Ovary (tissue), 9 donors: ENCODE results near the gene ARHGAP29. TPM values are rescaled to one million over a fixed set of nuclear protein-coding genes. Genes with fewer than 3 reads are reported as not detected.

Source experiments
- DNase-seq, 5 donors: peaks; one replicate each; pipeline ENCODE4 v3.0.0-alpha.2; 2019 to 2020
- H3K27ac ChIP-seq, 2 donors: fragments of 200-600 bp; one replicate each; pipeline versions ENCODE4 v1.5.1 to v1.8.0; 2019 to 2022
- H3K27me3 ChIP-seq: fragments of 200-600 bp; one replicate; pipeline ENCODE4 v1.8.0; 2022
- H3K36me3 ChIP-seq: fragments of 200-600 bp; sonication (generic); one replicate; pipeline ENCODE4 v1.5.1; 2019
- H3K4me1 ChIP-seq: one replicate; pipeline ENCODE4 v1.8.1; 2013; ENCODE audit warnings: mild to moderate bottlenecking, moderate library complexity; ENCODE audit not compliant: insufficient read depth
- H3K4me3 ChIP-seq: fragments of 200-600 bp; sonication (generic); one replicate; pipeline ENCODE4 v1.5.1; 2017
- H3K9me3 ChIP-seq, 2 donors: fragments of 200-600 bp in 1 of 2; sonication (generic) in 1 of 2; one replicate each; pipeline versions ENCODE4 v1.5.1 to v1.8.1; 2013 to 2019; ENCODE audit warnings: mild to moderate bottlenecking in 1 of 2, moderate library complexity in 1 of 2
- CTCF ChIP-seq, 3 donors: fragments of 450-650 bp in 2 of 3; fragments of 200-600 bp in 1 of 3; IDR thresholded peaks; one replicate each; pipeline versions ENCODE4 v1.5.1 to v1.8.0; 2016 to 2022; ENCODE audit warnings: antibody characterized with exemption in 3 of 3, mild to moderate bottlenecking in 1 of 3
- EP300 ChIP-seq: sonication (generic); formaldehyde crosslinking; IDR thresholded peaks from one replicate; pipeline ENCODE4 v1.6.1; 2017; ENCODE audit warnings: antibody characterized with exemption
- POLR2A ChIP-seq: fragments of 450-650 bp; IDR thresholded peaks from one replicate; pipeline ENCODE4 v1.6.1; 2017; ENCODE audit warnings: antibody characterized with exemption, mild to moderate bottlenecking, moderate library complexity
- WGBS, 3 donors: extraction: QIAGEN DNeasy Blood & Tissue Kit in 1 of 3; methylation state at CpG; one replicate each; pipeline versions ENCODE4 v1.1.5 to v1.1.7; 2013 to 2017; 5-methylcytosine and 5-hydroxymethylcytosine counted together
- intact Hi-C, 4 donors: fragments of 100-400 bp; cut with DNase I; formaldehyde crosslinking; loops; one replicate each; pipeline versions ENCODE4 v1.11.0 to v1.15.1; 2022 to 2023
- polyA plus RNA-seq, 2 donors: library from polyadenylated mRNA; stranded (reverse); fragments of 200-250 nt in 1 of 2; fragments of 350-450 nt in 1 of 2; fragmentation: Illumina TruSeq in 1 of 2; extraction: RNeasy Lipid Tissue Mini Kit (QIAGEN cat#74804) in 1 of 2; gene quantifications; one replicate each; pipeline ENCODE4 v1.2.3, GENCODE V29; 2013 to 2014
- total RNA-seq, 7 donors: library from RNA; depleted of rRNA in 2 of 7; stranded (reverse); fragments of >200 nt in 2 of 7; fragmentation: NEBNext Ultra II Directional in 3 of 7; extraction: Animal tissue kit (Norgen Biotek cat#: 25700) in 3 of 7; gene quantifications; one replicate each; pipeline versions ENCODE4 v1.1.0 to v1.2.4, GENCODE V29; 2016 to 2023
- donor health status: DM: no; HTN: no; CAD: no; lungs with moderate emphysema.
- donor health status: DM: no; HTN: no; CAD: no.
- donor health status: Bipolar disorder and iron deficiency.
- donor health status: DM: yes; HTN: yes; CAD: no.
- donor health status: DM: no; HTN: no; CAD: no.
- donor health status: DM: yes; HTN: yes; CAD: no.

The ARHGAP29 gene
- total and polyA plus RNA-seq, 9 donors, result 7.9 to 51.0 (median 20.3) TPM

DNA sequence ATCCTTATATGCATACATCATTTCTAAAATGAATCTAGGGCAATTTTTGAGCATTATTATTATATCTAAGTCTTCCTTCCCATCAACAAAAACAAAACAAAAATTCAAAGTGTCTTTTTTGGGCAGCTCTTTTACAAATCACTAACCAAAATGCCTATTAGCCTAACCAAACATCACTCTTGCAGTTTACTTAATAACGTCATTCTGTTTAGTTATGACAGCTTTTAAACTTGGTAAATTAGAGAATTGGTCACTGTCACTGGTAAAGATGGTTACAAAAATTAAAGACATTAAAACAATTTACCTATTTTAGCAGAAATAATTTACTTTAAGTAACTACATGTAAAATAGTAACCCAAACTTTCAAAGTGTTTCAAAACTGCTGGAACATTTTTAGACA lies 2.8 kb downstream of the ARHGAP29 start:
- Histone ChIP-seq H3K9me3 (no peaks in the 10 kb centered on the region), H3K36me3 (no peaks in the 10 kb centered on the region), H3K27ac (no peak overlapping the region), H3K4me1 (no peaks in the 10 kb centered on the region), H3K4me3 (no peak overlapping the region), H3K27me3 (no peaks in the 10 kb centered on the region)
- no peak for DNase-seq
- 80 to 92% (median 91%) methylated on average over 1 of the region's 1 CpG for WGBS, 3 donors
- TF ChIP-seq EP300 (no peak), POLR2A (no peak), CTCF (IDR thresholded peaks at IDR 0.05) (no peak)
- intact Hi-C loops, result loop anchor here in 2 of 4 donors (5.0 kb wide), 3 partner anchors 93 to 172 kb away; no protein-coding TSS in a partner anchor

DNA sequence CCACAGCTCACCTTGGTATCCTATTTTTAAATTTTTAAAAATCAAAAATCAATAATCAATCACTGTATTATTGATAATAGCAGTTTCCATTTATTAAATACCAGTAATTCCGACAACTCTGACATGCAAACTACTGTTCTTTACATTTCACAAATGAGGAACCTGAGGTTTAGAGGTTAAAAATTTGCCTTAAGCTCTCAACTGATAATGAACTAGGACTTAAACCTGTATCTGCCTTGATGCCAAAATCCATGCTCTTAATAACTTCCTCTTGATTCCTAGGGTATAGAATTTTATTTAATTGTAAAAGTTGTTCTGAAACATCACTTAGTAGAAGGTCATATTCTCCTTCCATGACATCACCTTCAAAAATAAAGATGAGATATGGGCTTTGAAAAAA lies 5.6 kb downstream of the ARHGAP29 start:
- no peak overlapping the region for H3K4me3 ChIP-seq
- intact Hi-C loops, result no loop called here
- H3K4me1 ChIP-seq, result no peaks in the 10 kb centered on the region
- no peak for DNase-seq
- no peaks in the 10 kb centered on the region for H3K9me3 ChIP-seq
- whole genome bisulfite sequencing, 3 donors, result 91 to 94% (median 93%) methylated on average over 1 of the region's 1 CpG
- H3K27ac ChIP-seq, result no peak overlapping the region
- H3K27me3 ChIP-seq, result no peaks in the 10 kb centered on the region
- TF ChIP-seq EP300 (no peak), POLR2A (no peak), CTCF (IDR thresholded peaks at IDR 0.05) (no peak)
- no peaks in the 10 kb centered on the region for H3K36me3 ChIP-seq

DNA sequence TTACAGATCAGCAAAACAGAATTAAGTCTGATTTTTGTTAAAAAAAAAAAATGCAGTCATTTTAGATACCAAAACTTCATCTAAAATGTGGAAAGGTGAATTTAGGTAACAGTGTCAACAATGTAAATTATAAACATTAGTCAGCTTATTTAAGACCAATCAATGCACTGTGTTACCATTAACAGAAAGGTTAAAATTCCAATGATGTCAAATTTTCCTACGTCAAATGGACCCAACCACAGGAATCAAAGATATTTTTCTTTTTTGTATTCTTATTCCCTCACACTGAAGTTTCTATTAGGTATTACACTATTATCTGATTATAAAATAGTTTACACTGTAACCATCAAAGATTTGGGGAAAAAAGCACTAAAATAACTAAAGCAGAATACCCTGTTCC lies 6.5 kb downstream of the ARHGAP29 start:
- Histone ChIP-seq H3K36me3 (no peaks in the 10 kb centered on the region), H3K27me3 (no peaks in the 10 kb centered on the region), H3K4me3 (no peak overlapping the region), H3K9me3 (no peaks in the 10 kb centered on the region), H3K27ac (no peak overlapping the region), H3K4me1 (no peaks in the 10 kb centered on the region)
- intact Hi-C loops, result no loop called here
- no peak for DNase-seq
- 79 to 90% (median 88%) methylated on average over 1 of the region's 1 CpG for WGBS, 3 donors
- TF ChIP-seq CTCF (IDR thresholded peaks at IDR 0.05) (no peak), EP300 (no peak), POLR2A (no peak)

GRCh38 chr1:94228640-94229375 lies 8.6 kb downstream of the ARHGAP29 start:
- TF ChIP-seq EP300 (no peak), CTCF (IDR thresholded peaks at IDR 0.05) (no peak), POLR2A (no peak)
- intact Hi-C loops, result no loop called here
- Histone ChIP-seq H3K4me1 (no peaks in the 10 kb centered on the region), H3K27me3 (no peaks in the 10 kb centered on the region), H3K36me3 (no peaks in the 10 kb centered on the region), H3K4me3 (no peak overlapping the region), H3K9me3 (no peaks in the 10 kb centered on the region), H3K27ac (no peak overlapping the region)
- DNase-seq, result no peak
- WGBS, 3 donors, result 79 to 83% (median 82%) methylated on average over 4 of the region's 4 CpGs
